ENCODE measurements around the gene CD93.

The CD93 gene

GRCh38 chr20:23097636-23098580 is 11.8 kb upstream of the CD93 start:
- no peak for DNase-seq

GRCh38 chr20:23096986-23097520 is 10.9 kb upstream of the CD93 start:
- DNase-seq, result no peak

DNA sequence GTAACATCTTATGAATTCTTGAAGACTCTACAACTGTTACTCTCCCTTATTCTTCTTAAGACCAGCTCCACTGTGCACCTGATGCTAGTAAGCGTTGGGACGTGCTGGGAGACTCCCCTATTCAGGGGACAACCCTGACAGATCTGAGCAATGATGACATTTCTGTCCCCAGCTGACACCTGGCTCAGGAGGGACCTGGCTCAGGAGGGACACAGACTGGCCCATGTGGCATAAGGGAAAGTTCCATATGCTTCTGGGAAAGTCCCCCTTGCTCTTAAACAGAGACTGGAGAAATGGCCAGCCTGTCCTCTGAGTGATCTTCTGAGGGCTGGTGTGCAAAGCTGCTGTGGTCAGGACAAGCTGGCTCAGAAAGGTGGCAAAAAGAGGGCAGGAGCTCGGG is 10.0 kb upstream of the CD93 start:
- DNase-seq, result no peak

DNA sequence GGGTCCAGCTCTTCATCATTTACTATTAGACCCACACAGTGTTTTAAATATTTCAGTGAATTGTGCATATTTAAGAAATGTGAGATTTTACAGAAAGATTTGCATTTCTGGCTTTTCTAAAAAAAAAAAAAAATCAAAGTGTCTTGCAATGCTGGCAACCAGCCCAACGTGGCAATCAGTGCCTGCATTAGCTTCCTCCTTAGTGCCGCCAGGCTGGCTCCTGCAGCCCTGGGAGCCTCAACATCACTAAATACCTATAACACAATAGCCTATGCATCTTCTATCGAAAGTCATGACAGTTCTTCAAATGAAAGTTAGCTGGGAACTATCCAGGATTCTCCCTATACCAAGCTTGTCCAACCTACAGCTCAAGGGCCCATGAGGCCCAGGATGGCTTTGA is 9.4 kb upstream of the CD93 start:
- DNase-seq, result no peak

- DNase-seq, result no peak
Observed at GRCh38 chr20:23094927-23095326, 8.8 kb upstream of the CD93 start.

- DNase-seq, result no peak
Observed at GRCh38 chr20:23094213-23094896, 8.2 kb upstream of the CD93 start.

- no peak for DNase-seq
Observed at GRCh38 chr20:23093613-23094012, 7.5 kb upstream of the CD93 start.

GRCh38 chr20:23092861-23093495 is 6.9 kb upstream of the CD93 start:
- no peak for DNase-seq

- DNase-seq, result no peak
Observed at GRCh38 chr20:23092384-23092756, 6.2 kb upstream of the CD93 start.

- no peak for DNase-seq
Observed at GRCh38 chr20:23091721-23092383, 5.7 kb upstream of the CD93 start.

DNA sequence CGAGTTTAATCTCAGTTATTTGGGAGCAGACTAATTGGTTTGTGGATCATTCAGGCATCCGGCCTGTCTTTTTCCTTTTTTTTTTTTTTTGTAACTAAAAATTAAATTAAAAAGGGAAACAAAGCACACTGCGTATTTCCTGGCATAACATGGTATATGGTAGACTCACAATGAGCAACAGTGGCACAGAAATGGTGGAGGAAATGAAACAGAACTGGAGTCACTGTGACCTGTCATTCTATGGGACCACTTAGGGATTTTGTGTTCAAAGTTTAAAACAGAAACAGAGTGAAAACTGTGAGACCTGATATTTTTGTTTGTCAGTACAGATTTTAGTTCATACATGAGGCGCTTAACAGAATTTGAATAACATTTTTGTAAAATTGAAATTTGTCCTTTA is 4.8 kb upstream of the CD93 start:
- DNase-seq, result no peak

GRCh38 chr20:23090147-23090546 is 4.0 kb upstream of the CD93 start:
- no peak for DNase-seq

GRCh38 chr20:23088866-23089265 is 2.7 kb upstream of the CD93 start:
- DNase-seq, result no peak

DNA sequence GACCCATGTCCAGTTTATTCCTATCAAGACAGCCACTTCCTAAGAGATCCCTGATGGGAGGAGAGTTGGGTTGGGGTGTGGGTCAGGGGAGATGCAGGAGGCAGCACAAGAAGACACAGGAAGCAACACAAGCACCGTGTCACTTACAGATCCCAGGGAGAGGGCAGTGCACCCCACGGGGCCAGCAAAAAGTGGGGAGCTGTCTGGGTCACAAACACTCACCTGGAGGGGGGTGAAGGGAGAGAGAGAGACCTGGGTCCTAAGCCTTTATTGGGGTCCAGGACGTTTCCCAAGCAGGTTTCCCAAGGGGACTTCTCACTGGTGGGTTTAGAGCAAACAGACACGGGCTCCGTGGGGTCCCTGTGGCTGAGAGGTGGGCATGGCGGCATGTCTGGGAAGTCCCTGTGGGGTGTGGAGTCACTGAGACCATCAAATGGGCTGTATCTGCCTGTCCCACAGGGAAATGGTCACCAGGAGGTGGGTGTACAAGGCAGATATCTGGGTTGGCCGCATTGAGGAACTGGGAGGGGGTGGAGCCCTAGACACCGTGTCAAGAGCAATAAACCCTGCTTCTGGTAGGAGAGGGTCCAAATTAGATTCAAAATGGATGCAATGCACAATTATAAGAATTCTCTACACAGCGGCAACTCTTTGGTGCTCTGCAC is 1.6 kb upstream of the CD93 start:
- DNase-seq, result no peak

GRCh38 chr20:23086931-23087411 is 847 bp upstream of the CD93 start:
- DNase-seq, result no peak

GRCh38 chr20:23085436-23086055 is 578 bp downstream of the CD93 start:
- DNase-seq, result no peak

GRCh38 chr20:23084845-23085365 is 1.2 kb downstream of the CD93 start:
- DNase-seq, result no peak

DNA sequence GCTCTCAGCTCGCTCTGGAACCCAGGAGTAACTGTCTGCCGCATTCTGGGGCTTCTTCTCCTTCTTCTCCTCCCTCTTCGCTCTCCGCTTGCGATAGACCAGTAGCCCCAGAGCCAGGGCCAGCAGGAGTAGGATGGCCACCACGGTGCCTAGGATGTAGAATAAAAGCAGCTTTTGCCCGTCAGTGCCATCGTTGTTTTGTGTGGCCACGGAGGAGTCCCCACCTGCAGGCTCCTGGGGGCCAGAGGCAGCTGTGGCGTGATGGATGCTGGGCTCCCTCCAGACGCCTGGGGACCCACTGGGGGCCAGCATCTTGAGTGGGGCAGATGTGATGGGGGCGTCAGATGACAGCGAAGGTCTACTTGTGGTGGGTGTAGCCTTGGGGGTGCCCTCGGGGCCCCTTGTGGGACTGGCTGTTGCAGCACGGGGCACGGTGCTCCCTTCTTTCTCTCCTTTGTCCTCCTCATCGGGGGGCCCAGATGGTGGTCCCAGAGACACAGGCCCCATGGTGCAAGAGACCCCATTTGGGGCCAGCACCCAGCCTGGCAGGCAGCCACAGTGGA is 1.8 kb downstream of the CD93 start:
- DNase-seq, result no peak

GRCh38 chr20:23083553-23084220 is 2.4 kb downstream of the CD93 start:
- no peak for DNase-seq

GRCh38 chr20:23082846-23083552 is 3.1 kb downstream of the CD93 start:
- DNase-seq, result no peak

All from hippocampal formation (tissue), 2 donors.